Liver (tissue), 3 donors: ENCODE measurements around the gene IL17B.

Source experiments
- ATF3 ChIP-seq: IDR thresholded peaks from 2 replicates; pipeline ENCODE4 v1.6.1; 2016; ENCODE audit warnings: antibody characterized with exemption
- CTCF ChIP-seq: fragments of 150-350 bp; IDR thresholded peaks from 2 replicates; pipeline ENCODE4 v1.5.1; 2017; ENCODE audit warnings: improper control_type of control experiment, low read depth, low read length; ENCODE audit not compliant: missing input control
- EGR1 ChIP-seq, 2 donors: IDR thresholded peaks; 2 replicates each; pipeline ENCODE4 v1.6.1; 2016 to 2018; ENCODE audit warnings: antibody characterized with exemption in 2 of 2, low read depth in 2 of 2
- FOXA1 ChIP-seq: IDR thresholded peaks from 2 replicates; pipeline ENCODE4 v1.6.1; 2016; ENCODE audit warnings: antibody characterized with exemption
- GABPA ChIP-seq, 2 donors: IDR thresholded peaks in 1 of 2; conservative IDR thresholded peaks in 1 of 2; 2 replicates each; pipeline ENCODE4 v1.6.1; 2016; ENCODE audit warnings: antibody characterized with exemption in 2 of 2, mild to moderate bottlenecking in 1 of 2, moderate library complexity in 1 of 2
- JUND ChIP-seq, 2 donors: IDR thresholded peaks; 2 replicates each; pipeline ENCODE4 v1.6.1; 2016; ENCODE audit warnings: antibody characterized with exemption in 2 of 2
- MAX ChIP-seq: IDR thresholded peaks from 2 replicates; pipeline ENCODE4 v1.6.1; 2016; ENCODE audit warnings: antibody characterized with exemption
- RAD21 ChIP-seq, 2 donors: IDR thresholded peaks; 2 replicates each; pipeline ENCODE4 v1.6.1; 2016; ENCODE audit warnings: antibody characterized with exemption in 2 of 2, mild to moderate bottlenecking in 2 of 2
- REST ChIP-seq: IDR thresholded peaks from 2 replicates; pipeline ENCODE4 v1.6.1; 2016; ENCODE audit warnings: antibody characterized with exemption, mild to moderate bottlenecking
- RXRA ChIP-seq, 2 donors: IDR thresholded peaks; 2 replicates each; pipeline ENCODE4 v1.6.1; 2017 to 2018; ENCODE audit warnings: antibody characterized with exemption in 2 of 2, mild to moderate bottlenecking in 1 of 2
- SP1 ChIP-seq: IDR thresholded peaks from 2 replicates; pipeline ENCODE4 v1.6.1; 2018; ENCODE audit warnings: antibody characterized with exemption, mild to moderate bottlenecking
- TAF1 ChIP-seq: conservative IDR thresholded peaks from 2 replicates; pipeline ENCODE4 v1.6.1; 2016; ENCODE audit warnings: antibody characterized with exemption, mild to moderate bottlenecking
- YY1 ChIP-seq: IDR thresholded peaks from 2 replicates; pipeline ENCODE4 v1.6.1; 2016; ENCODE audit warnings: antibody characterized with exemption, mild to moderate bottlenecking
- donor health status: healthy.
- donor health status: healthy.

- no peak for TF ChIP-seq CTCF
- no peak for TF ChIP-seq EGR1 (IDR thresholded peaks at IDR 0.05; ENCODE audit: low read depth in 2 of 2)
- TF ChIP-seq ATF3, result no peak
- no peak for TF ChIP-seq RAD21 (IDR thresholded peaks at IDR 0.05)
- no peak for TF ChIP-seq SP1
- no peak for TF ChIP-seq REST
- no peak for TF ChIP-seq TAF1
- no peak for TF ChIP-seq GABPA (IDR thresholded peaks at IDR 0.05 in 1 of 2, conservative IDR thresholded peaks at IDR 0.05 in 1 of 2)
- TF ChIP-seq YY1, result no peak
- TF ChIP-seq MAX, result no peak
- no peak for TF ChIP-seq FOXA1
- no peak for TF ChIP-seq RXRA (IDR thresholded peaks at IDR 0.05)
- TF ChIP-seq JUND (IDR thresholded peaks at IDR 0.05), result no peak
Observed at GRCh38 chr5:149376711-149377447, 2.2 kb downstream of the IL17B start.
